Measurements from ENCODE around the gene MREG. TPM values are rescaled to one million over a fixed set of nuclear protein-coding genes. Genes with fewer than 3 reads are reported as not detected.
"Not testable (repeated sequence)": the region's sequence is repeated elsewhere in the genome, so short reads cannot be mapped to it uniquely, and the experiment has no call there.

The MREG gene
- total RNA-seq, 1 experiment from 2014 or later, result 23.0 TPM

GRCh38 chr2:215929602-215930335 is 83.6 kb downstream of the MREG start:
- no peaks in the 10 kb centered on the region for H3K36me3 ChIP-seq (ENCODE audit: low read depth)
- no peaks in the 10 kb centered on the region for H4K20me1 ChIP-seq (ENCODE audit: insufficient read depth)
- H3K9me3 ChIP-seq (ENCODE audit: insufficient read depth, low read depth), result peaks cover 5% of the 10 kb centered on the region; the same call in 1 of the 2 replicates
- ChIA-PET CTCF (interaction anchor here (0.7 kb wide), 1 partner anchor 12 kb away, joined by 3 read pairs; no protein-coding TSS in a partner anchor), POLR2A (ENCODE audit: unreplicated experiment) (no interaction called here)
- no TSS peak for BruUV-seq (replicated peaks)
- H3K27ac ChIP-seq, result peak overlapping the region; percentile 82
- H3K79me2 ChIP-seq (ENCODE audit: low read depth), result no peaks in the 10 kb centered on the region
- peak overlapping the region; percentile 46; the same call in 1 of the 2 replicates for H3K4me3 ChIP-seq
- no peaks in the 10 kb centered on the region for H3K9me2 ChIP-seq (ENCODE audit: insufficient read depth)
- H3K27me3 ChIP-seq (ENCODE audit: insufficient read depth, low read depth), result no peaks in the 10 kb centered on the region
- TF ChIP-seq, protein P1, sequence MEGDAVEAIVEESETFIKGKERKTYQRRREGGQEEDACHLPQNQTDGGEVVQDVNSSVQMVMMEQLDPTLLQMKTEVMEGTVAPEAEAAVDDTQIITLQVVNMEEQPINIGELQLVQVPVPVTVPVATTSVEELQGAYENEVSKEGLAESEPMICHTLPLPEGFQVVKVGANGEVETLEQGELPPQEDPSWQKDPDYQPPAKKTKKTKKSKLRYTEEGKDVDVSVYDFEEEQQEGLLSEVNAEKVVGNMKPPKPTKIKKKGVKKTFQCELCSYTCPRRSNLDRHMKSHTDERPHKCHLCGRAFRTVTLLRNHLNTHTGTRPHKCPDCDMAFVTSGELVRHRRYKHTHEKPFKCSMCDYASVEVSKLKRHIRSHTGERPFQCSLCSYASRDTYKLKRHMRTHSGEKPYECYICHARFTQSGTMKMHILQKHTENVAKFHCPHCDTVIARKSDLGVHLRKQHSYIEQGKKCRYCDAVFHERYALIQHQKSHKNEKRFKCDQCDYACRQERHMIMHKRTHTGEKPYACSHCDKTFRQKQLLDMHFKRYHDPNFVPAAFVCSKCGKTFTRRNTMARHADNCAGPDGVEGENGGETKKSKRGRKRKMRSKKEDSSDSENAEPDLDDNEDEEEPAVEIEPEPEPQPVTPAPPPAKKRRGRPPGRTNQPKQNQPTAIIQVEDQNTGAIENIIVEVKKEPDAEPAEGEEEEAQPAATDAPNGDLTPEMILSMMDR (conservative IDR thresholded peaks at IDR 0.05), result no peak
- no peak for TF ChIP-seq EZH2 (IDR thresholded peaks at IDR 0.05; ENCODE audit: low read depth)
- peaks cover 23% of the 10 kb centered on the region; the same call in 1 of the 2 replicates for H3F3A ChIP-seq (ENCODE audit: insufficient read depth, low read depth)
- DNase-seq, result no peak
- 0 out of 2 replicates have a peak overlapping the region, but pooled peaks have one; percentile 3 for H2AFZ ChIP-seq
- intact Hi-C loops (cut with micrococcal nuclease; ENCODE audit: unreplicated experiment), result loop anchor here (5.0 kb wide), 1 partner anchor 967 kb away; no protein-coding TSS in a partner anchor
- H3K4me1 ChIP-seq (replicated peaks; ENCODE audit: insufficient read depth), result peaks cover 30% of the 10 kb centered on the region
- H3K4me2 ChIP-seq, result peak overlapping the region; percentile 75

- no peak overlapping the region for H3K27ac ChIP-seq
- POLR2A ChIA-PET (ENCODE audit: unreplicated experiment), result no interaction called here
- H3K9me3 ChIP-seq (ENCODE audit: insufficient read depth, low read depth), result peaks cover 5% of the 10 kb centered on the region; the same call in 1 of the 2 replicates
- no peaks in the 10 kb centered on the region for H3K27me3 ChIP-seq (ENCODE audit: insufficient read depth, low read depth)
- no peak overlapping the region for H3K4me3 ChIP-seq
- intact Hi-C loops (cut with micrococcal nuclease; ENCODE audit: unreplicated experiment), result no loop called here
- no peak overlapping the region for H2AFZ ChIP-seq
- no peaks in the 10 kb centered on the region for H4K20me1 ChIP-seq (ENCODE audit: insufficient read depth)
- H3K79me2 ChIP-seq (ENCODE audit: low read depth), result no peaks in the 10 kb centered on the region
- CTCF ChIA-PET, result no interaction called here
- DNase-seq, result no peak
- BruUV-seq (replicated peaks), result no TSS peak
- H3F3A ChIP-seq (ENCODE audit: insufficient read depth, low read depth), result peaks cover 23% of the 10 kb centered on the region; the same call in 1 of the 2 replicates
- H3K4me2 ChIP-seq, result no peak overlapping the region
- H3K4me1 ChIP-seq (replicated peaks; ENCODE audit: insufficient read depth), result peaks cover 30% of the 10 kb centered on the region
- no peak for TF ChIP-seq EZH2 (IDR thresholded peaks at IDR 0.05; ENCODE audit: low read depth)
- TF ChIP-seq, protein P1 (conservative IDR thresholded peaks at IDR 0.05), result no peak
- no peaks in the 10 kb centered on the region for H3K36me3 ChIP-seq (ENCODE audit: low read depth)
- H3K9me2 ChIP-seq (ENCODE audit: insufficient read depth), result no peaks in the 10 kb centered on the region
These were observed 85.3 kb downstream of the MREG start for GRCh38 chr2:215928086-215928485.

- not testable (repeated sequence) for BruUV-seq (replicated peaks)
These were observed 86.4 kb downstream of the MREG start for GRCh38 chr2:215926992-215927391.

More at GRCh38 chr2:215926992-215927391, 86.4 kb downstream of the MREG start:
- H3K4me3 ChIP-seq; H3K27me3 ChIP-seq (ENCODE audit: insufficient read depth, low read depth); H3K4me2 ChIP-seq; H2AFZ ChIP-seq; H3K9me3 ChIP-seq (ENCODE audit: insufficient read depth, low read depth); H4K20me1 ChIP-seq (ENCODE audit: insufficient read depth); DNase-seq; H3K9me2 ChIP-seq (ENCODE audit: insufficient read depth); H3K79me2 ChIP-seq (ENCODE audit: low read depth); H3K27ac ChIP-seq; H3K36me3 ChIP-seq (ENCODE audit: low read depth); CTCF ChIA-PET; intact Hi-C loops (cut with micrococcal nuclease; ENCODE audit: unreplicated experiment); POLR2A ChIA-PET (ENCODE audit: unreplicated experiment): not testable (repeated sequence)
- Histone ChIP-seq H3F3A (ENCODE audit: insufficient read depth, low read depth) (peaks cover 20% of the 10 kb centered on the region; the same call in 1 of the 2 replicates), H3K4me1 (replicated peaks; ENCODE audit: insufficient read depth) (peaks cover 32% of the 10 kb centered on the region)

Data from PC-9 (cell line).